ENCODE data around the gene PCLO.

The PCLO gene

GRCh38 chr7:82851121-82851520 is 311.6 kb downstream of the PCLO start:
- Histone ChIP-seq H3K4me2 (ENCODE audit: low read length) (no peak overlapping the region), H3K9me3 (ENCODE audit: control insufficient read depth, low read length) (no peaks in the 10 kb centered on the region), H3K79me2 (no peaks in the 10 kb centered on the region), H3K9ac (no peak overlapping the region), H2AFZ (no peak overlapping the region), H3K4me1 (no peaks in the 10 kb centered on the region), H3K27ac (no peak overlapping the region), H3K36me3 (ENCODE audit: control insufficient read depth, insufficient read depth, low read length) (no peaks in the 10 kb centered on the region), H3K27me3 (ENCODE audit: control insufficient read depth, insufficient read depth, low read length) (no peaks in the 10 kb centered on the region), H3K4me3 (ENCODE audit: low read depth, low read length) (no peak overlapping the region)
- TF ChIP-seq CTCF (IDR thresholded peaks at IDR 0.05) = no peak

GRCh38 chr7:82841828-82842227 is 320.9 kb downstream of the PCLO start:
- no peak overlapping the region for H3K4me3 ChIP-seq (ENCODE audit: low read depth, low read length)
- no peak for TF ChIP-seq CTCF (IDR thresholded peaks at IDR 0.05)
- H3K27me3 ChIP-seq (ENCODE audit: control insufficient read depth, insufficient read depth, low read length) = no peaks in the 10 kb centered on the region

GRCh38 chr7:82840061-82840460 is 322.6 kb downstream of the PCLO start:
- Histone ChIP-seq H3K9me3 (ENCODE audit: control insufficient read depth, low read length) (no peaks in the 10 kb centered on the region), H3K4me2 (ENCODE audit: low read length) (no peak overlapping the region), H3K36me3 (ENCODE audit: control insufficient read depth, insufficient read depth, low read length) (no peaks in the 10 kb centered on the region), H3K27me3 (ENCODE audit: control insufficient read depth, insufficient read depth, low read length) (no peaks in the 10 kb centered on the region), H3K9ac (no peak overlapping the region), H3K27ac (no peak overlapping the region), H3K4me3 (ENCODE audit: low read depth, low read length) (no peak overlapping the region), H2AFZ (no peak overlapping the region), H3K4me1 (no peaks in the 10 kb centered on the region), H3K79me2 (no peaks in the 10 kb centered on the region)
- TF ChIP-seq CTCF (IDR thresholded peaks at IDR 0.05) = no peak

More at GRCh38 chr7:82841828-82842227, 320.9 kb downstream of the PCLO start:
- no peak overlapping the region for H3K27ac ChIP-seq
- no peaks in the 10 kb centered on the region for H3K4me1 ChIP-seq
- no peak overlapping the region for H2AFZ ChIP-seq
- no peak overlapping the region for H3K9ac ChIP-seq
- no peaks in the 10 kb centered on the region for H3K36me3 ChIP-seq (ENCODE audit: control insufficient read depth, insufficient read depth, low read length)
- H3K79me2 ChIP-seq = no peaks in the 10 kb centered on the region
- H3K4me2 ChIP-seq (ENCODE audit: low read length) = no peak overlapping the region
- H3K9me3 ChIP-seq (ENCODE audit: control insufficient read depth, low read length) = no peaks in the 10 kb centered on the region

DNA sequence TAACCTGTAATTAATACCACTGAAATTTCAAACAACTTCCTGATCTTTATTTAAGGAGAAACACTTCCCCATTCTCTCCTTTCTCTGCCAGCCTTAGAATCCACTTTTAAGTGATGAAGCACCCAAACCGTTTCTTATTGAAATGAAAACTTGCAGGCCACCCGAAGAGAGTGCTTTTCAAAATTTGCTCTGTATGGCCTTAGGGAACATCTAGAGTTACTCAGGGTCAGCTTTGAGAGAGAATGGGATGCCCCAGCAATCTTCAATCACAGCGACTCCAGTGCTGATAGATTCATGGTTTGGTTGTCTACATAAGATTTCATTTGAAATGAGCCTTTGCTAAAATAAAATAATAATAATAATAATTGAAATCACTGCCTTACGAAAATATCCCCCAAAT is 323.1 kb downstream of the PCLO start:
- H2AFZ ChIP-seq = no peak overlapping the region
- H3K4me3 ChIP-seq (ENCODE audit: low read depth, low read length) = no peak overlapping the region
- H3K4me1 ChIP-seq = no peaks in the 10 kb centered on the region
- H3K4me2 ChIP-seq (ENCODE audit: low read length) = no peak overlapping the region
- no peak overlapping the region for H3K27ac ChIP-seq
- H3K9ac ChIP-seq = no peak overlapping the region
- H3K27me3 ChIP-seq (ENCODE audit: control insufficient read depth, insufficient read depth, low read length) = no peaks in the 10 kb centered on the region
- no peak for TF ChIP-seq CTCF (IDR thresholded peaks at IDR 0.05)
- H3K9me3 ChIP-seq (ENCODE audit: control insufficient read depth, low read length) = no peaks in the 10 kb centered on the region
- H3K79me2 ChIP-seq = no peaks in the 10 kb centered on the region
- H3K36me3 ChIP-seq (ENCODE audit: control insufficient read depth, insufficient read depth, low read length) = no peaks in the 10 kb centered on the region

DNA sequence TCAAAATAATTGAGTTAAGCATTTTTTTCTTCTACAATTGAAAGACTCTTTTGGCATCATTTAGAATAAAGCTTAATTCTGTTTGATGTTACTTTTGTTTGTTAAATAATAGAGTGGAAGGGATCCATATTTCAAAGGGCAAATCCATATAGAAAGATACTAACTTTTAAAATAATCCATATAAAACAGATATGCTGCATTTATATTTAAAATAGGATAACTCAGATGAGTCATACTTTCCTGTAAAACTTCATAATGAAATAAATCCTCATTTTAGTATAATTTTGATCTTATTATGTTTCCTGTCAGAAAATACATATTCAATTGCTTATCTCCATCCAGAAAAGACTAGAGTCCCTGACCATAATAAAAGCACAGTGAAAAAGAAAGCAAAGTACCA is 323.6 kb downstream of the PCLO start:
- Histone ChIP-seq H3K36me3 (ENCODE audit: control insufficient read depth, insufficient read depth, low read length) (no peaks in the 10 kb centered on the region), H3K4me1 (no peaks in the 10 kb centered on the region), H3K4me2 (ENCODE audit: low read length) (no peak overlapping the region), H3K27me3 (ENCODE audit: control insufficient read depth, insufficient read depth, low read length) (no peaks in the 10 kb centered on the region), H3K9me3 (ENCODE audit: control insufficient read depth, low read length) (no peaks in the 10 kb centered on the region), H3K79me2 (no peaks in the 10 kb centered on the region), H2AFZ (no peak overlapping the region), H3K27ac (no peak overlapping the region), H3K4me3 (ENCODE audit: low read depth, low read length) (no peak overlapping the region), H3K9ac (no peak overlapping the region)
- no peak for TF ChIP-seq CTCF (IDR thresholded peaks at IDR 0.05)
